ENCODE results near the gene NPLOC4. TPM values are rescaled to one million over a fixed set of nuclear protein-coding genes. Genes with fewer than 3 reads are reported as not detected.

Gene NPLOC4
- total and polyA plus RNA-seq, 12 donors, result 41.7 to 140 (median 80.3) TPM

DNA sequence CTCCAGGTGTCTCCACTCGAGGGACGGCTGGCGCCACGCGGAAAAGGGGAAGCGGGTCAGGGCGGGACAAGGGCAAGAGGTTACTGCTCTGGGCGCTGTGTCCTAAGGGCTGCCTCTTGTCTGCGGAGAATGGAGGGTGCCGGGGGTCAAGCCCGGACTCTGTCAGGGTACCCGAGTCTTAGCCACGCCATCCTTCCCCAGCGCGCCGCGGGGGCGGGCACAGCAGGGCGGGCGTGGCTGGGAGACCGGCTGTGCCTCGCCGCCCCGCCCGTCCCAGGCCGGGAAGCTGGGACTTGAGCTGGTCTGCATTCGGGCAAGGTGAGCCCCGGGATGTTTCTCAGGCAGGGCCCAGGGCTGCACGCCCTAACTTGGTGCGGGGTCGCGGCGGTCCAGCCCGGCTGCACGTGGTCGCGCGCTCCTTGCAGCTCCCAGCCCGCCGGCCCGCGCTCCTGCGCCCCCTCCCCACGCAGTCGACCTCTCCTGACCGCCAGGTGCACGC is 118.1 kb downstream of the NPLOC4 start:
- no peaks in the 10 kb centered on the region for H3K36me3 ChIP-seq (replicated peaks in 1 of 2)
- peak overlapping the region in 1 of 4 donors; percentile 64 for H3K4me3 ChIP-seq
- peaks cover 11% of the 10 kb centered on the region for H3K27me3 ChIP-seq
- no peaks in the 10 kb centered on the region for H3K9me3 ChIP-seq (replicated peaks in 1 of 3)
- H3K27ac ChIP-seq, result peak overlapping the region in 1 of 5 donors; percentile 14
- TF ChIP-seq, protein P1, sequence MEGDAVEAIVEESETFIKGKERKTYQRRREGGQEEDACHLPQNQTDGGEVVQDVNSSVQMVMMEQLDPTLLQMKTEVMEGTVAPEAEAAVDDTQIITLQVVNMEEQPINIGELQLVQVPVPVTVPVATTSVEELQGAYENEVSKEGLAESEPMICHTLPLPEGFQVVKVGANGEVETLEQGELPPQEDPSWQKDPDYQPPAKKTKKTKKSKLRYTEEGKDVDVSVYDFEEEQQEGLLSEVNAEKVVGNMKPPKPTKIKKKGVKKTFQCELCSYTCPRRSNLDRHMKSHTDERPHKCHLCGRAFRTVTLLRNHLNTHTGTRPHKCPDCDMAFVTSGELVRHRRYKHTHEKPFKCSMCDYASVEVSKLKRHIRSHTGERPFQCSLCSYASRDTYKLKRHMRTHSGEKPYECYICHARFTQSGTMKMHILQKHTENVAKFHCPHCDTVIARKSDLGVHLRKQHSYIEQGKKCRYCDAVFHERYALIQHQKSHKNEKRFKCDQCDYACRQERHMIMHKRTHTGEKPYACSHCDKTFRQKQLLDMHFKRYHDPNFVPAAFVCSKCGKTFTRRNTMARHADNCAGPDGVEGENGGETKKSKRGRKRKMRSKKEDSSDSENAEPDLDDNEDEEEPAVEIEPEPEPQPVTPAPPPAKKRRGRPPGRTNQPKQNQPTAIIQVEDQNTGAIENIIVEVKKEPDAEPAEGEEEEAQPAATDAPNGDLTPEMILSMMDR (IDR thresholded peaks at IDR 0.05), result no peak
- no peak for TF ChIP-seq POLR2A (IDR thresholded peaks at IDR 0.05)
- peak in 1 of 7 donors; percentile 38 for DNase-seq
- peaks cover 22 to 39% of the 10 kb centered on the region in 2 donors for H3K4me1 ChIP-seq (replicated peaks in 1 of 2)
- WGBS, 4 donors, result 6 to 21% (median 7%) methylated on average over 7 to 47 of the region's 47 CpGs
- intact Hi-C loops (cut with DNase I), result loop anchor here (10.0 kb wide), 1 partner anchor 86 kb away; no protein-coding TSS in a partner anchor

DNA sequence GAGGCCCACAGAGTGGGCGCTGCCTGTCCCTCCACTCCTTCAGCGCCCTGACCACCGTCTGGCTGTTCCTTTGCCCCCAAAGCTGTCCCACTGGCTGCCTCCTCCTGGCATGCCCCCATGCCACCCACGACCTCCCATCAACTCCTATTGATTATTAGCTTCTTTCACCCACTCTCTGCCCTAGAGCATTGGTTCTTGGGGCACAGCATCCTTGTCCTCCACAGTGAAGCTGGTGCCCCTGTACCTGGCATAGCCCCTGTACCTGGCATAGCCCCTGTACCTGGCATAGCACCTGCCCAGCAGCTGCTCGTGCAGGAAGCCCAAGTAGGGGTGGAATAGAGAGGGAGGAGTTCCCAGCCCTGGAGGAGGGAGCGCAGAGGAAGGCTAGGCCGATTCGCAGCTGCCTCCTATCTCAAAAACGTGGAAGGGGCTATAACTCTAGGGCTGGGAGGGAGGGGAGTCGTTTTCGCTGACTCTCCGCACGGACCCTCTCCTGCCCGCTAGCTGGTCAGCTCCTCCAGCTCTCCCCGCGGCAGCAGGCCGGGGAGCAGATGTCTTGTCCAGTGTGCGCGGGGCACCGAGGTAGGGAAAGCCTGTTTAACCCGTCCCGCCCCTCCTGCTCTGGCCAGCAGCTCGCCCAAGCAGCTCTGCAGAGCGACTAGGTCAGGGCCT is 118.7 kb downstream of the NPLOC4 start:
- WGBS, 4 donors, result 53 to 78% (median 67%) methylated on average over 19 to 24 of the region's 24 CpGs
- intact Hi-C loops (cut with DNase I), result loop anchor here (10.0 kb wide), 1 partner anchor 87 kb away; no protein-coding TSS in a partner anchor

DNA sequence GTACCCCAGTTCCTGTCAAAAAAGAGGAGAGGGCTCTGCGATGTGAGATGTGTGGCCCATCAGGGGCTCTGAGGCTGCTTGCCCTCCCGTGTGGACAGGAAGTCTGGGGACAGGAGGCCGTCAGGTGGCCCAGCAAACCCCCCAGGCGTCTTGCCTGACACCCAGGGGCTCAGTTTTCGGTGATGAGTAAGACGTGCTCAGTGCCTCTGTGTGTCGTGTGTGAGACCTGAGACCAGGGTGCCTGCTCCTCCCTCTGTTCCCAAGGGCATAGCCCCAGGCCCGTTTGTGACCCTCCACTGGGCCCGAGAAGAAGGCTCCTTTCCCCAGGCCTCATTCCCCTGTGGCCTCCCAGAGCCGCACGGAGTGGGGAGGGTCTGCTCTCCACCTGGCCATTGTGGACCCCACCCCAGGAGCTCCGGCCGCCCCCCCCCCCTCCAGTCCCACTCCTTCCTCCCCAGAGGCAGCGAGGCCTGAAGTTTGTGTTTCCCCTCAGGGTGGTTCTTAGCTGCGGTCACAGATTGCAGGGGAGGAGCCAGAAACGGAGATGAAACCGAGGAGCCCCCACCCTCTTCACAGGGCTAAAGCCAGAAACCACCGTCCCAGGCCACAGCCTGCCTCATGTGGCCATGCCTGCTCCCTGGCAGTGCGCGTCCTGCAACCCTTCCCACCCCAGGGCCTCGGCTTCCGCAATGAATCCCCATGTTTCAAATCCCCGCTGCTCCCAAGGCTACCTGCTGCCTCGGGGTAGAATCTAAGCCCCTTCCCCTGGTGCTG is 119.4 kb downstream of the NPLOC4 start:
- no peak overlapping the region for H3K27ac ChIP-seq
- H3K4me3 ChIP-seq, result no peak overlapping the region
- no peak for TF ChIP-seq POLR2A (IDR thresholded peaks at IDR 0.05)
- TF ChIP-seq, protein P1 (IDR thresholded peaks at IDR 0.05), result no peak
- H3K27me3 ChIP-seq, result peaks cover 4% of the 10 kb centered on the region
- H3K9me3 ChIP-seq (replicated peaks in 1 of 3), result no peaks in the 10 kb centered on the region
- H3K4me1 ChIP-seq (replicated peaks in 1 of 2), result peaks cover 26 to 42% of the 10 kb centered on the region in 2 donors
- intact Hi-C loops (cut with DNase I), result loop anchor here (10.0 kb wide), 1 partner anchor 87 kb away; no protein-coding TSS in a partner anchor
- WGBS, 4 donors, result 76 to 79% (median 77%) methylated on average over 13 to 24 of the region's 24 CpGs
- DNase-seq, result peak in 1 of 7 donors; percentile 30
- H3K36me3 ChIP-seq (replicated peaks in 1 of 2), result no peaks in the 10 kb centered on the region

More for the DNA sequence above, 118.7 kb downstream of the NPLOC4 start:
- Histone ChIP-seq H3K4me1 (replicated peaks in 1 of 2) (peaks cover 23 to 42% of the 10 kb centered on the region in 2 donors), H3K27ac (peak overlapping the region in 1 of 5 donors; percentile 14), H3K27me3 (peaks cover 5% of the 10 kb centered on the region), H3K4me3 (peak overlapping the region in 1 of 4 donors; percentile 64), H3K9me3 (replicated peaks in 1 of 3) (no peaks in the 10 kb centered on the region), H3K36me3 (replicated peaks in 1 of 2) (no peaks in the 10 kb centered on the region)
- no peak for DNase-seq
- TF ChIP-seq, protein P1 (IDR thresholded peaks at IDR 0.05), result no peak
- TF ChIP-seq POLR2A (IDR thresholded peaks at IDR 0.05), result no peak

DNA sequence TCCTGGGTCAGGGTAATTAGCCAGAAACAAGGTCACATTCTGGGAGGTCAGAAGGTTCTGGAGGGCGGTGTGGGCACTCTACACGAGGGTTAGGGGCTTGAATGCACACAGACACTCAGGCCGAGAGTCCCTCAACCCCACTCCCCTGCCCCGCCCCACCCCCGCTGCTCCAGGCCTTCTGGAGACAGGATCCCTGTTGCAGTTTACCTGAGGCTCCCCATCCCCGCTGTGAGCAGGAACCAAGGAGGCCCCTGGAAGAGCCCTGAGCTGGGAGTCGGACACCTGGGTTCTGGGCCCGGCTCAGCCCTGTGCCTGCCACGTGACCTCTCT is 119.9 kb downstream of the NPLOC4 start:
- Histone ChIP-seq H3K27ac (no peak overlapping the region), H3K4me1 (replicated peaks in 1 of 2) (peaks cover 26 to 42% of the 10 kb centered on the region in 2 donors), H3K4me3 (no peak overlapping the region), H3K27me3 (no peaks in the 10 kb centered on the region), H3K9me3 (replicated peaks in 1 of 3) (no peaks in the 10 kb centered on the region), H3K36me3 (replicated peaks in 1 of 2) (peaks cover 0 to 2% of the 10 kb centered on the region in 2 donors)
- intact Hi-C loops (cut with DNase I), result loop anchor here (10.0 kb wide), 1 partner anchor 88 kb away; no protein-coding TSS in a partner anchor
- TF ChIP-seq, protein P1 (IDR thresholded peaks at IDR 0.05), result no peak
- no peak for TF ChIP-seq POLR2A (IDR thresholded peaks at IDR 0.05)
- WGBS, 4 donors, result 76 to 91% (median 88%) methylated on average over 3 to 9 of the region's 9 CpGs; no CpG with 5 or more reads in 1 of the 4 donors
- DNase-seq, result no peak
